Mucosa of descending colon (tissue), 3 donors: Measurements from ENCODE around the gene GRK5. TPM values are rescaled to one million over a fixed set of nuclear protein-coding genes. Genes with fewer than 3 reads are reported as not detected.

Source experiments
- ATAC-seq: fragments of 200-7000 bp; cut with Tn5 transposase; one replicate; pipeline ENCODE4 v1.9.1; 2020; ENCODE audit warnings: mild to moderate bottlenecking, moderate library complexity
- DNase-seq, 3 donors: peaks; one replicate each; pipeline ENCODE4 v3.0.0-alpha.2; 2020
- H3K36me3 ChIP-seq: fragments of 200-600 bp; one replicate; pipeline ENCODE4 v1.8.0; 2021; ENCODE audit warnings: low read depth, mild to moderate bottlenecking
- H3K4me1 ChIP-seq: fragments of 200-600 bp; one replicate; pipeline ENCODE4 v1.8.0; 2021; ENCODE audit warnings: low read depth, mild to moderate bottlenecking
- H3K4me3 ChIP-seq: fragments of 200-600 bp; one replicate; pipeline ENCODE4 v1.8.0; 2021; ENCODE audit warnings: mild to moderate bottlenecking
- H3K9me3 ChIP-seq: fragments of 200-600 bp; one replicate; pipeline ENCODE4 v1.8.0; 2021; ENCODE audit warnings: mild to moderate bottlenecking
- CTCF ChIP-seq: fragments of 200-600 bp; IDR thresholded peaks from one replicate; pipeline ENCODE4 v1.8.0; 2022; ENCODE audit warnings: antibody characterized with exemption, mild to moderate bottlenecking
- intact Hi-C, 2 donors: fragments of 100-400 bp; cut with DNase I in 1 of 2; cut with micrococcal nuclease in 1 of 2; formaldehyde crosslinking; loops; one replicate each; pipeline versions ENCODE4 v1.11.0 to v1.11.1; 2022; cut with DNase I, micrococcal nuclease
- total RNA-seq, 3 donors: library from RNA; stranded (reverse); fragmentation: NEBNext Ultra II Directional in 2 of 3; extraction: Animal tissue kit (Norgen Biotek cat#: 25700) in 2 of 3; gene quantifications; one replicate each; pipeline versions ENCODE4 v1.2.1 to v1.2.4, GENCODE V29; 2021 to 2023
- donor health status: DM: no; HTN: no; CAD: no; lungs with moderate emphysema.
- donor health status: DM: no; HTN: no; CAD: no.
- donor health status: DM: no; HTN: yes; CAD: no.

The GRK5 gene
- total RNA-seq, 3 donors from 2014 or later = 6.6 to 27.1 (median 8.3) TPM

- Histone ChIP-seq H3K4me3 (no peak overlapping the region), H3K9me3 (no peaks in the 10 kb centered on the region), H3K4me1 (no peaks in the 10 kb centered on the region), H3K36me3 (no peaks in the 10 kb centered on the region)
- intact Hi-C loops = no loop called here
- ATAC-seq (no peak), DNase-seq (no peak)
- TF ChIP-seq CTCF = no peak
Observed at GRCh38 chr10:119455609-119456434, 248.5 kb downstream of the GRK5 start.

GRCh38 chr10:119456435-119456810 lies 249.1 kb downstream of the GRK5 start:
- intact Hi-C loops = no loop called here
- Histone ChIP-seq H3K36me3 (no peaks in the 10 kb centered on the region), H3K4me1 (no peaks in the 10 kb centered on the region)

GRCh38 chr10:119457966-119458766 lies 250.8 kb downstream of the GRK5 start:
- intact Hi-C loops = no loop called here
- ATAC-seq (no peak), DNase-seq (peak in 1 of 3 donors; percentile 45)
- no peak overlapping the region for H3K4me3 ChIP-seq
- no peaks in the 10 kb centered on the region for H3K36me3 ChIP-seq
- H3K4me1 ChIP-seq = no peaks in the 10 kb centered on the region
- no peak for TF ChIP-seq CTCF
- no peaks in the 10 kb centered on the region for H3K9me3 ChIP-seq

More at GRCh38 chr10:119456435-119456810, 249.1 kb downstream of the GRK5 start:
- no peak for TF ChIP-seq CTCF
- H3K4me3 ChIP-seq = no peak overlapping the region
- DNase-seq = no peak
- no peaks in the 10 kb centered on the region for H3K9me3 ChIP-seq
- ATAC-seq = no peak

GRCh38 chr10:119459681-119460340 lies 252.4 kb downstream of the GRK5 start:
- Histone ChIP-seq H3K36me3 (no peaks in the 10 kb centered on the region), H3K4me1 (no peaks in the 10 kb centered on the region), H3K4me3 (no peak overlapping the region), H3K9me3 (no peaks in the 10 kb centered on the region)
- TF ChIP-seq CTCF = no peak
- intact Hi-C loops = no loop called here
- no peak for DNase-seq
- ATAC-seq = no peak

- Histone ChIP-seq H3K9me3 (no peaks in the 10 kb centered on the region), H3K4me3 (no peak overlapping the region), H3K4me1 (no peaks in the 10 kb centered on the region), H3K36me3 (no peaks in the 10 kb centered on the region)
- no peak for ATAC-seq
- intact Hi-C loops = no loop called here
- no peak for DNase-seq
- TF ChIP-seq CTCF = no peak
Observed at GRCh38 chr10:119460369-119461195, 253.2 kb downstream of the GRK5 start.
